HFF-Myc (cell line): ENCODE data around the gene SATB1.

Experiments used
- DNase-seq: peaks from one replicate; pipeline ENCODE4 v3.0.0-alpha.2; 2011; ENCODE audit warnings: low read depth; ENCODE audit errors: extremely low read depth
- H3K4me3 ChIP-seq: replicated peaks from 2 replicates; pipeline ENCODE4 v1.5.1; 2011; ENCODE audit warnings: low read depth, mild to moderate bottlenecking, control low read depth, low read length
- CTCF ChIP-seq: IDR thresholded peaks from 2 replicates; pipeline ENCODE4 v1.5.1; 2012; ENCODE audit warnings: mild to moderate bottlenecking, low read depth, low read length, control low read depth; ENCODE audit errors: missing control alignments

Gene SATB1

GRCh38 chr3:18446149-18446825 is 21.1 kb upstream of the SATB1 start:
- DNase-seq, result no peak
- no peak overlapping the region for H3K4me3 ChIP-seq
- no peak for TF ChIP-seq CTCF

GRCh38 chr3:18445401-18446148 is 20.4 kb upstream of the SATB1 start:
- no peak for DNase-seq
- H3K4me3 ChIP-seq, result no peak overlapping the region

GRCh38 chr3:18444595-18445400 is 19.7 kb upstream of the SATB1 start:
- DNase-seq, result no peak
- no peak for TF ChIP-seq CTCF
- no peak overlapping the region for H3K4me3 ChIP-seq

More at GRCh38 chr3:18445401-18446148, 20.4 kb upstream of the SATB1 start:
- no peak for TF ChIP-seq CTCF

GRCh38 chr3:18443665-18444594 is 18.8 kb upstream of the SATB1 start:
- no peak for TF ChIP-seq CTCF
- DNase-seq, result no peak
- H3K4me3 ChIP-seq, result no peak overlapping the region

GRCh38 chr3:18442756-18443664 is 17.9 kb upstream of the SATB1 start:
- no peak for DNase-seq
- no peak for TF ChIP-seq CTCF
- no peak overlapping the region for H3K4me3 ChIP-seq
